Jurkat, Clone E6-1 (cell line): ENCODE data around the gene ME3.

Source experiments
- DNase-seq: peaks from one replicate; pipeline ENCODE4 v3.0.0-alpha.2; 2011; ENCODE audit warnings: low read depth, low spot score
- H3K4me3 ChIP-seq: 2 replicates; pipeline ENCODE4 v1.5.1; 2011; ENCODE audit warnings: mild to moderate bottlenecking, low read length, control low read depth, moderate library complexity

The ME3 gene

DNA sequence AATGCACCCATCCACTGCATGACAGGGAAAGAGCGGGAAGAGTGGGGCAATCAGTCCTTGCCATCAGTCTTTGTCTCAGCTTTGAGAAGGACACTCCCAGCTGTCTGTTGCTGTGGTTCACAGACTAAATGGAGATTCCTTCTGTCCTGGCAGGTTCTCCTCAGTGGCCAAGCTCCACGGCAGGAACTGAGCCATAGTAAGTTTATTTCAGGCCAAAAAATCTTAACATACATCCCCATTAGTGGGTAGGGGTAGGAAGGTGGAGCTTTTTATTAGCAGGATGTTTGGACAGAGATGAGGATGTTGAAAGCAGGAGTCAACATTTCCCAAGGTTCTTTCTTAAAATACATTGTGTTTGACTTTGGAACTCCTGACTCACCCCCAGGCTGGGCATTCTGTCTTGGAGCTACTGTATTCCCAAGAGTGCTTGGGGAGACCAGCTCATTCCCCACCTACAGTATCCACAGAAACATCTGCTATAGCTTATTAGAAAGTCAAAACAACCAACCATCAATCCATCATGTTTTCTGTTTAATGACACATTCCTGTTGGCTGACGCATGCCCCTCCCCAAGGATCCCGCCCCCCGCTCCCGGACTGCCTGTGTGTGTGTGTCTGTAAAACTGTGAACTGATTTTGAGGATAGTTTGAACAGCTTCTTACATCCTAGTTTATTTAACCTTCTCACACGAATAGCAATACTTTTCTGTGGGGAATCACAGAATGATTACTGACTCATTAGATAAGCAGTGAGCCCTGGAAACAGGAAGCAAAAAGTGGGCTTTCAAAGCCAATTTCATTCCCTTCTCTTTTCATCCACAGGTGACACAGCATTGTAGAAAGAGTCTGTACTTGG lies 188.2 kb downstream of the ME3 start:
- no peak for DNase-seq

GRCh38 chr11:86483610-86483939 lies 188.8 kb downstream of the ME3 start:
- DNase-seq = no peak
- H3K4me3 ChIP-seq = no peak overlapping the region

More for the DNA sequence above, 188.2 kb downstream of the ME3 start:
- H3K4me3 ChIP-seq = no peak overlapping the region

DNA sequence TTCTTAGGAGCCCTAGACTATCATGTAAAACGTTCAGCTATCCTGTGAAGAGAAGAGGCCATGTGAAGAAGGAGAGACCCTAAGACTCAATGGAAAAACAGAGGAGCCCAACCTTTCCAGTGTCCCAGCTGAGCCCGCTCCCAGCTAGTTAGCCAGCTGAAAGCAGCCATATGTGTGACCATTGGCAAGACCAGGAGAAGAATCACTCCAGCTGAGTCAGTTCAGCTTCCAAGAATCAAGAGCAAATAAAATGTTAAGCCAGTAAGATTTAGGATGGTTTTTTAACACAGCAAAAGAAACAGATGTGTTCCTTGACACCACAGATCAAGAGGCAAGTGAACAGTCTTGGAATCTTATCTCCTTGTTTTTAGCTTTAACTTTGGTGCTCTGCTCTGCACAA lies 189.7 kb downstream of the ME3 start:
- H3K4me3 ChIP-seq = no peak overlapping the region
- DNase-seq = no peak

DNA sequence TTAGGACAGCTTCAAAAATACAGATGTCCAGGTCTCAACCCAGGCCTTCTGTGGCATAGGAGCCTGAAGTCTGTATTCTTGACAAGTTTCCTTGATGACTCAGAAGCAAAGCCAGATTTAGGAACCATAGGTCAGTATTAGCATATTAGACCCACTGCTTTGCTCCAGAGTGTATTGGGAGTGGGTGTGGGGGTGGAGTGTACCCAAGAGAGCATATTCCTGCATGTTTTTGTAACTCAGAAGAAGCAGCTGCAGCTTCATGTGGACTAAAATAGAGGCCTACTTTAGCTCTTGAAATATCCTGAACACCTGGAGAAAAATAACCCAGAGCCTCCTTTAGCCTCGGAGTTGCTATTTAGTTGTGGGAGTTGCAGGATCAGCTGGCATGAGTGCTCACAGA lies 191.0 kb downstream of the ME3 start:
- DNase-seq = no peak

GRCh38 chr11:86478348-86478747 lies 194.1 kb downstream of the ME3 start:
- H3K4me3 ChIP-seq = no peak overlapping the region
- no peak for DNase-seq

More for the DNA sequence above, 191.0 kb downstream of the ME3 start:
- H3K4me3 ChIP-seq = no peak overlapping the region

- no peak overlapping the region for H3K4me3 ChIP-seq
- DNase-seq = no peak
Observed at GRCh38 chr11:86477495-86478155, 194.8 kb downstream of the ME3 start.

DNA sequence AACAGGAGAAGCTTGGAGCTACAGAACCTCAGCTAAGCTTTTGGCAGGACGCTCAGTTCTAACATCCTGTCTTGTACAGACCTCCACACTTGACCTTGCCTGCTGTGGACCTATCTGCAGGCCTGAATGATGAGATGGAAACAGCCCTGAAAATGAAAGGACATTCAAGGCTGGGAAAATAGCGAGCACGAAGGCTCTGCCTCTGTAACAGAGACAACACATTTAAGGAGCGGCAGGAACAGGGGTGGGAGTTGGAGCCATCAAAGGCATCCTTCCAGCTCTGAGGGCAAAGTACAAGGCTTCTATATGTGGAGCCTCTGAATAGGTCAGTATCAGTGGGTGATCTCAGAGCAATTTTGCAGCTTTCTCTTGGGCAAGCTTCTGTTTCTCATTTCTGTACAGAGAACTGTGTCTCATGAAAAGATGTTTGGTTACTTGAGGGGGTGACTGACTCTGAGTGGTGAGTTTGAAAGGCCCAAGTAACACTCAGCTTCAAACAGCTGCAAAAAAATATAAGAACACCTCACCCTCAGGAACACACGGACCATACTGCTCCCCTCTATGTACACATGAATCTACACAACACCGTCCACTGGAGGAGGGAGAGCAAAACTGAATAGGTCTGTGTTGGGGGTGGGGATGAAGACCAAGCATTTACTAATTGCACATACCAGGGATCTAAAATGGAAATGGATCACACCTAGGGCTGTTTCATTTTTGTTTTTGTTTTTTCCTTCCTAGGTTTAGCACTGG lies 196.1 kb downstream of the ME3 start:
- H3K4me3 ChIP-seq = no peak overlapping the region
- no peak for DNase-seq

- DNase-seq = no peak
Observed at GRCh38 chr11:86475027-86475426, 197.4 kb downstream of the ME3 start.

DNA sequence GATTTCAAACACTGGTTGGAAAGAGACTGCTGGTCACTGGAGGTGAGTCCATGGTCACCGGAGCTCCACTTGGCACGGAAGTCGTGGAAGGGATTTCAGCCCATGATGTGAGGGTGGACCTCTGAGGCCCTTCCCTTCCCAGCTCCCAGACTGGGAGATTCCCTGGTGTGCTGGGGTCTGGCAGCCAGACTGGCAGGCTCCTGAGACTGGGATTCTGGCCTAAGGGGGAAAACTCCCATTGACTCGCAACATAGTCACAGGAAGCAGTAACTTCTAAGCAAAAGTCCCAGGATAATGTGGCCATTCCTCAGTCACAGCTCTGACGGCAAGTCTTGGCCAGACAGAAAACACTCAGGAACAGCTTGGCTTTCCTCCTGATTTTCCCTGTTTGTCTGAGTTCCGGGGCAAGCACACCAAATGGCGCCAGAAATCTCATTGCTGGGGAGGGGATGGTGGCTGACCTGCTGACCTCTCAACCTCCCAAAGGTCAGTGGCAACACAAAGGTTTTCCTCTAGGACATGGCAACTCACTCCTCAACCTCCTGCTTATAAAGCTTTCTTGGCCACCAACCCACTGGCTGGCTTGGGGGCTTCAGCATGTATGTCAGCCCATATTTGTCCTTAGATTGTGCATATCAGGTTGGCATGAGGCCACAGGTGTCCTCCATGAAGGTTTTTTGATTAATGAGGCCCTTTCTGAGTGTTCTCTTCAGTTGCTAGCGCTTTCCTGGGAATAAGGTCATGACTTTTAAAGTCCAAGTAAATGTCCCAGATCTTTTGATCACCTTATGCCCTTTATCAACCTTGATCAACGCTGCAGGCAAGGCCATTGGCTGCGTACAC lies 198.2 kb downstream of the ME3 start:
- no peak for DNase-seq
- H3K4me3 ChIP-seq = no peak overlapping the region

More at GRCh38 chr11:86475027-86475426, 197.4 kb downstream of the ME3 start:
- H3K4me3 ChIP-seq = no peak overlapping the region

DNA sequence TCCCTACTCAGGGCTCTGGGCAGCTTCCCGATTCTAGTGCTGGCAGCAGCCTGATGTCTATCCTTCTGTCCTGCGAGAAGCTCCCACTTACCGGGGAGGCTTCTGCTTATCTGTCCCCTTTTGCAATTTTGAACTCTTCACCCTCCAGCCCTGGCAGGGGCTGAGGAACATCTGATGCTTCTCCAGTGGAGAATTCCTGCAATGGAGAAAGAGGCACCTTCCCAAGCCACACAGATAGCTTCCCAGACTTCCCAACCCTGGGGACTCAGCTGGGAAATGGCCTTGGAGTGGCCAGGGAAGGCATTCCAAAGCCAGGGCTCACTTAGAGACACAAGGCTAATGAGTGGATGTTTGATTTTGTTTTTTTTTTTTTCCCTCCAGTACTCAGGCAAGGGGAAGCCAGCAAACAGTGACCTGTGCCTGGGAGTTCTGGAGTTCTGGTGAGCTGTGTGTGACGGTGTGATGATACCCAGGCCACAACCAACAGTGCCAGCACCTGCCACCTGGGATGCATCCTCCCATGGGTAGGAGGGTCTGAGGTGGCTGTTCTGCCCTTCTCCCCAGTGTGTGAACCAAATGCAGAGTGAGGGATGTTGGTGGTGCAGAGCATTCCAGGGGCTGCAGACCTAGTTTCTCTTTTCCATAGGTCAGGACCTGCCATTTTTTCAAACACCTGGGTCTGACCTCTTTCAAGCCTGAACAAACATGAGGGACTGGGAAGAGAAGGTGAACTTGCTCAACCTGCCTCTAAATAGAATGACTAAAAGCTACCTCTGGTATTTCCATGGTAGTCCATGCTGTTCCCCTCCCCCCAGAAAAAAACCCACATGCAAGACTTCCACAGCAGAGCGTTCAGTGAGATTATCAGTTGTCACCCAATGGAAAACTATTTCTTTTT lies 202.7 kb downstream of the ME3 start:
- no peak overlapping the region for H3K4me3 ChIP-seq
- DNase-seq = no peak

DNA sequence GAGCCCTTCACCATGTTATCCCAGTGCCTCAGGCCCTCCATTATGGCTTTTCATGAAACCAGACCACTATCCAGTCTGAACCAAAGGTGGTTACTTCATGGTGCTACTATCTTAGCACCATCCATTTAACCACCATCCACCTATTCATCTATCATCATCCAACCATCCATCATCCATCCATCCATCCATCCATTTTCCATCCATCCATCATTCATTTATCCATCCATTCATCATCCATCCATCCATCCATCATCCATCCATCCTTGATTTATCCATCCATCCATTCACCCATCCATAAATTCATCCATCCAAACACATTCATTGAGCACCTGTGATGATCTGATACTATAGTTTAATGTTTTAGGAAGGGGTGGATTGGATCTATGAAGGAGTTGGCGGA lies 204.2 kb downstream of the ME3 start:
- no peak for DNase-seq
- no peak overlapping the region for H3K4me3 ChIP-seq

DNA sequence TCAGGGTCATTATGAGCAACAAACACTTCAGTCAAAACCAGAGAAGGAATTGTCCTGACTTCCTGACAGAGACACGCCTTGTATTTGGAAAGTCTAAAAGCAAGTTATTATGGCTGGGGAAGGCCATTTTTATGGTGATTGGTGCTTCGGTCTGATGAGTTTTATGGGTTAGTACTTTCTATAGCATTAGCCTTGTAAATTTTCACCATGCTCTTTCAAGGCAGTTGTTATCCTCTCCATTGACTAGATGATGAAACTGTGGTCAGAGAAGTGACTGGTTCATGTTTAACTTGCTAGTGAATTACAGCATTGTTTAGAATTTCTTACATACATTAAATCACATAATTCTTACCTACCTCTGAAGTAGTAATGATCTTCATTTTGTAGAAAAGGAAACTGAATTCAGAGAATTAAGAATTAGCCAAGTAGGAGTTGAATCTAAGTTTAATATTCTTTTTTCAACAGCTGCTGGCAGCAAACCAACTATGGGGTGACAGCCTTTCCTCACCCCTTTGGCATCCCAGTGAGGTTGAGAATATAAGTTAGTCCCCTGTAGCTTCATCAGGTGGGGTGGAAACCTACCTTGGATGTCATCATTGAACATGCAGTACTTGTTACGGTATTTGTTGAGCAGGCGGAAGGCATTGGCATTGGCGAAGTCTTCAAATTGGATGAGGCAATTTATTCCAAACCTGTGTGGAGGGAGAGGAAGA lies 207.8 kb downstream of the ME3 start:
- H3K4me3 ChIP-seq = no peak overlapping the region
- no peak for DNase-seq

GRCh38 chr11:86463955-86464354 lies 208.5 kb downstream of the ME3 start:
- H3K4me3 ChIP-seq = no peak overlapping the region
- DNase-seq = no peak

DNA sequence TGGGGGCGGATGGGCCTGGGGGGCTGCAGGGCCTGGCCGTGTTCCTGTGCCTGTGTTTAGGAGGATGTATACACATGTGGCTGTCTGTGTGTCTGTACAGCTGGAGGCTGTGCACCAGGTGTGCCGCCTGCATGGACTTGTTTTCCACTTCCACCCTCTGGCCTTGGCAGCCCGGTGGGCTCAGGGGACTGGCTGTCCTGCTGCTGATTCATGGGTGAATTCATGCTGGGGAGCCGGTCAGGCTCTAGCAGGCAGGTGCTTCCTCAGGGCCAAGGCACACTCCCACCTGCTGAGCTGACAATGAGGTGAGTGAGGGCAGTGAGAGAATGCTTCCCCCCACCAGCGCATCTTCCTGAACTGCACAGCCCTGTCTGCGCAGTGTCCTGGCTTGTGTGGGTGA lies 209.3 kb downstream of the ME3 start:
- H3K4me3 ChIP-seq = no peak overlapping the region
- no peak for DNase-seq

GRCh38 chr11:86461892-86462291 lies 210.5 kb downstream of the ME3 start:
- DNase-seq = no peak
- no peak overlapping the region for H3K4me3 ChIP-seq

DNA sequence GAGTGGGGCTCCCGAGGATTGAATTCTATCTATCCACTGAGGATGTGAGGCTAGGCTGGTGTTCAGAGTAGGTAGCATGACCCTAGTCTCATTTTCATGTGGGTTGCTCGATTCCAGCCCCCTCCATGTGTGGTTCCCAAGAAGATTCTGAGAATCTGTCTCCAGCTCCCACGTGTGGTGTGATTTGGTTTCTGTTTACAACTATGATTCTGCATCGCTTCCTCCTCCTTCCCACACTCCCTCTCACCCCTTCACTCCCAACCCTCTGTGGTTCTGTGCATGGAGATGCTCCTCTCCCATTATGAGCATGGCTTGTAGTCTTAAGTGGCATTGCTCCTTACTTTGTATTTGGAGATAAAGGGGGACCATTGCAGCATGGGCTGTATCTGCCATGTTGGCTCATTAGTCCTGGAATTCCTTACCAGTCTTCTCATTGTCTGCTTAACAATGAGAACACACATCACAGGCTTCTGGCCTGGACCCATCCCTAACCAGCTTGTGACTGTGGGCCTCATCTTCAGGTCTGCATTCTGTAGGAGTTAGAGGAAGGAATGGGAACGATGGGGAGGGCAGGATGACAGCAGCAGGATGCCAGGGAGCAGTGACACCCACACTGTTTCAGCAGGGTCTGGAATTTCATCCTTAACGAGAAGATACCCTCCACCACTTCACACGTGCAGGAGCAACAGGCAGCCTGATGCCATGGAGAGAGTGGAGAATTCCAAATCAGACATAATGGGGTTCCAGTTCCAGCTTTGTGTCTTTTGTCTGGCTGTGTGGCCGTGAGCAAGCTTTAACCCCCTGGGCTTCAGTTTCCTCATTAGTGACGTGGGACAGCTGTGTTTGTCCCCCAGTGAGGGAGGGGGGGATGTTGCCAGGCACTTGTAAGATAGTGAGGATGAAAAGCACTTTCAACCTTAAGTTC lies 211.7 kb downstream of the ME3 start:
- no peak for DNase-seq

More for the DNA sequence above, 211.7 kb downstream of the ME3 start:
- no peak overlapping the region for H3K4me3 ChIP-seq
